Fibroblast of lung (primary cell): ENCODE results near the gene CIAO3.

Experiments used
- EZH2 ChIP-seq: IDR thresholded peaks from 2 replicates; pipeline ENCODE4 v1.5.1; 2012; ENCODE audit warnings: low read length, control low read depth, mild to moderate bottlenecking; ENCODE audit errors: missing control alignments
- TF ChIP-seq, protein P1 (sequence below), 2 donors: IDR thresholded peaks in 1 of 2; conservative IDR thresholded peaks in 1 of 2; 1 replicate in 1 of 2; 2 replicates in 1 of 2; pipeline ENCODE4 v1.5.1; 2011 to 2012; ENCODE audit warnings: low read length in 2 of 2, control low read depth in 1 of 2, inconsistent platforms in 1 of 2, low read depth in 1 of 2, mild to moderate bottlenecking in 1 of 2

DNA sequence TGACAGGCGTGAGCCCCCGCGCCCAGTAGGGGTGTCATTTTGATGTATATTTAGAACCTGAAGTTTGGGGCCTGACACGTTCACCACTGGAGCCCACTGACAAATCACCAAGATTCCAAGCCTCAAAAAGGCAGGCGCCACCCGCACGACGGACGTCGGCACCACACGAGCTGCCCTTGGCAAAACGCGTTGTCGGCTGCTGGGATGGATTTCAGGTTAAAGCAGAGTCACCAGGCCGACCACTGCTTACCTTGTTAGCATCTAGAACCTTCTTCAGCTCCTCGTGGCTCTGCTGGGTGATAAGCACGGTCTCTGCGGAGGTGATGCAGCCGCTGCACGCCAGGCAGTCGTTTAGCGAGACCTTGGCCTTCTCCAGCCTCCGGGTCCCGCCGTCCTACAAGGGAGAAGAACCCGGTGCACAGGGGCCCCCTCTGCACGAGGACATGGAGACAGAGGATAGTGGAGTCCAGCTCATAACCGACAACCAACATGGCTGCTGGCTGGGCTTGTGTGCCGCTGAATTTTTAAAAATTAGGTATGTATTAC is 3.8 kb downstream of the CIAO3 start:
- TF ChIP-seq, protein P1, sequence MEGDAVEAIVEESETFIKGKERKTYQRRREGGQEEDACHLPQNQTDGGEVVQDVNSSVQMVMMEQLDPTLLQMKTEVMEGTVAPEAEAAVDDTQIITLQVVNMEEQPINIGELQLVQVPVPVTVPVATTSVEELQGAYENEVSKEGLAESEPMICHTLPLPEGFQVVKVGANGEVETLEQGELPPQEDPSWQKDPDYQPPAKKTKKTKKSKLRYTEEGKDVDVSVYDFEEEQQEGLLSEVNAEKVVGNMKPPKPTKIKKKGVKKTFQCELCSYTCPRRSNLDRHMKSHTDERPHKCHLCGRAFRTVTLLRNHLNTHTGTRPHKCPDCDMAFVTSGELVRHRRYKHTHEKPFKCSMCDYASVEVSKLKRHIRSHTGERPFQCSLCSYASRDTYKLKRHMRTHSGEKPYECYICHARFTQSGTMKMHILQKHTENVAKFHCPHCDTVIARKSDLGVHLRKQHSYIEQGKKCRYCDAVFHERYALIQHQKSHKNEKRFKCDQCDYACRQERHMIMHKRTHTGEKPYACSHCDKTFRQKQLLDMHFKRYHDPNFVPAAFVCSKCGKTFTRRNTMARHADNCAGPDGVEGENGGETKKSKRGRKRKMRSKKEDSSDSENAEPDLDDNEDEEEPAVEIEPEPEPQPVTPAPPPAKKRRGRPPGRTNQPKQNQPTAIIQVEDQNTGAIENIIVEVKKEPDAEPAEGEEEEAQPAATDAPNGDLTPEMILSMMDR (conservative IDR thresholded peaks at IDR 0.05 in 1 of 2, IDR thresholded peaks at IDR 0.05 in 1 of 2; ENCODE audit: low read depth in 1 of 2, low read length in 2 of 2), result no peak
- TF ChIP-seq EZH2, result no peak
